HG03108 (cell line): ENCODE measurements around the gene LPGAT1.
A peak's percentile ranks its signal among the peaks of the same experiment; 100 is the strongest.

ENCODE experiments used
- ATAC-seq: cut with Tn5 transposase; IDR thresholded peaks from one replicate; pipeline ENCODE4 v1.9.1; 2021; ENCODE audit warnings: moderate library complexity; ENCODE audit not compliant: unreplicated experiment

The LPGAT1 gene

DNA sequence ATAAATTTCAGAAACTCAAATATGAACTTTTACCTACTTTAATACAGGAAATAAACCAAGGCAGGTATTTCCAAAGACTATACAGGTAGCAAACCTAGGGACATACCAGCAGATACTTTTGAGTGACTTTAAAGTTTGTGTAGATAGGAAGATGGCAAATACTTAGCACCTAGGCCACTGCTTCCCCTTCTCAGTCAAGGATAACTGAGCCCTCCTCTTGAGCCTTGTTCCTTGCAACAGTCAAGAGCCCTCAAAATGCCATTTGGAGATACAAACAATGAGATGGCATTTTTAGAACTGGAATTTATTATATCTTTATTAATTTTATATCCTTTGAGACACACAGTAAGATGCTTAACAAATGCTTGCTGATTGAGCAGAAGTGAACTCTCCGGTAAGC, 65.9 kb downstream of the LPGAT1 start:
- no peak for ATAC-seq

DNA sequence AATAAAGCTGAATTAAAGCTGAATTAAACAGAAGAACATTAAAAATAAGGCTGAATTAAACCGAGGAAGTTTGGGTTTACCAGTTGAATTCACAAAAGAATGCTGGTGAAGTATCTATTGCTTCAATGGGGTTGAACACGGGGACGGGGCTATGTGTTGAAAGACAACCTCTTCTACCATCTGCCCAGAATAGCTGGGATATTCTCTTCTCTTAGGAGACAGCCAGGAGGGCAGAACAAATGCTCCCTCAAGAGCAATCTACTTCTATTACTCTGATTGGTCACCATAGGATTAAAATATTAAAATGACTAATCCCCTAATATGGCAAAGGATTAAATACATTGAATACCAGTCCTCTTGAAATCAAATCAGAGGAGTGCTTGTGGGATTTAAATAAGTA, 68.4 kb downstream of the LPGAT1 start:
- no peak for ATAC-seq

GRCh38 chr1:211761400-211761799, 69.2 kb downstream of the LPGAT1 start:
- ATAC-seq = no peak

- ATAC-seq = no peak
These were observed 74.0 kb downstream of the LPGAT1 start for GRCh38 chr1:211756471-211757020.

GRCh38 chr1:211753649-211754251, 76.8 kb downstream of the LPGAT1 start:
- ATAC-seq = no peak

DNA sequence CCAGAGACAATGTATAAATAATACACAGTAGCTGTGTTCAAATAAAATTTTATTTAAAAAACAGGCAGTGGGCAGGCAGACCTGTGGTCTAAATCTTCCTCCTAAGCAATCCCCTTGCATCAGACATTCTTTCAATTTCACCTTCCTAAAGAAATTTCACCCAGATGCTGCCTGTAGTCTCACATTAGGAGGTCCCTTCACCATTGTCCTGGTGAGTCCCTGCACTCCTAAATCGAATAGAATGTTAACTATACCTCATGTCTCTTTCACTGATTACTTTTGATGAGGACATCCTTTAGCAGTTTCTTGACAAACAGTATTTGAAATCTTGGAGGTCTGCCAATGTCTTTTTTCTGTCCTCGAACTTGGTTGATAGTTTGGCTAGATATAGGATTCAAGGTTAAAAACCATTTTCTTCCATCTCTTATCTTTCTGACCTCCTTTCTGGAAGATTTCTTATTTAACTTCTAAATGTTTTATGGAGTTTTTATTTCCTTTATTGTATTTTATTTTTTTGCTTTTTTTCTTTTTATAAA, 77.5 kb downstream of the LPGAT1 start:
- no peak for ATAC-seq

DNA sequence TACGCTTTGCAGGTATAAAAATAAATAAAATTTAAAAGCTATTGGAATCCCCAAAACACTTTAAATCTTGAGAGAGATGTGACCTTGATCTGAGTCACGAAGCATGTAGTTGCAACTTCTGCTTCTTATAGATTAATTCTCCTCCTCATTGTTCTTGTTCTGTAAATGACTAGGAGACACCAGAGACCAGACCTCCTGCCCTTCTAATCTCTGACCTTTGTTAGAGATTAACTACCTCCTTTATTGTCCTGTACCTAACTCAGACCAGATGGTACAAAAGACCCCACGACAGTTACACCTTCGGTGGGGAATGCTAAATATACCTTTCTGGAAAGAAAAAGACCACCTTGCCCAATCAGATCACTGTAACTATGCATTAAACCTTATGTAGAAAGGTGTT, 78.2 kb downstream of the LPGAT1 start:
- ATAC-seq = no peak

DNA sequence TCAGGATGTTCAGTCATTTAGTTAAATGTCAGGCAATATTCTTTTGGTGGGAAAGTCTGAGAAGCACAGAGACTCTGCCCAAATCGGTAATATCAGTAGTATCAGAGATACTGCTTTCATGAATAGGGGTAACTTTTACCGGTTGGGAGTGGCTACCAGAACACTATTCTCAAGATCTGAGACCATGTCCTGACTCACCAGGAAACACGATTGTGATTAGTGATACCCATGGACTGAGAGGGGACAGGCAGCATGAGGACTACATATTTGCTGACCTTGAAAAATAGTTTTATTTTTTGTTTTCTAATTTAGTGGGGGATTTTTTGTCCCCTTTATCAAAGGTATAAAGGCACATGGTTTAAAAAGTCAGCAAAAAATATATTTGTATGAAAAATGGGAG, 79.1 kb downstream of the LPGAT1 start:
- ATAC-seq = no peak

GRCh38 chr1:211750599-211750998, 80.0 kb downstream of the LPGAT1 start:
- ATAC-seq = no peak

- no peak for ATAC-seq
These were observed 81.3 kb downstream of the LPGAT1 start for GRCh38 chr1:211749251-211749650.

GRCh38 chr1:211748810-211749209, 81.8 kb downstream of the LPGAT1 start:
- no peak for ATAC-seq

- ATAC-seq = no peak
These were observed 87.6 kb downstream of the LPGAT1 start for GRCh38 chr1:211742889-211743529.

DNA sequence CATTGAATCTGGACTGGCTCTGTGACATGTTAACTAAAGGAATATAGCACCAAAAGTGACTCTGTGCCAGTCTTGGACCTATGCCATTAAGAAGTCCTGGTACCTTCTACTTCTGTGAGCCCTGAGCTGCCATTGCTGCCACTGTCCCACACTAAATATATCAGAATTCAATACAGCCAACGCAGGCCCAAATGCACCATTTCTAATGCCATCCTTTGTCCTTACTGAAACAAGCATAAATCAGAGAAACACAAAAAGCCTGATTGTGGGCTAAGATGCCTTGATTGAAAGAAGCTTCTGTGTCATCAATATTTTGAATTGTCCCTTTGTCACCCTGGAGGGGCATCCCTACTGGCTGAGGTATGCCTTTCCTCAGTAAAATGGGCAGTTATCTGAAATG, 88.3 kb downstream of the LPGAT1 start:
- ATAC-seq = no peak

- ATAC-seq = no peak
These were observed 88.8 kb downstream of the LPGAT1 start for GRCh38 chr1:211741788-211742187.

DNA sequence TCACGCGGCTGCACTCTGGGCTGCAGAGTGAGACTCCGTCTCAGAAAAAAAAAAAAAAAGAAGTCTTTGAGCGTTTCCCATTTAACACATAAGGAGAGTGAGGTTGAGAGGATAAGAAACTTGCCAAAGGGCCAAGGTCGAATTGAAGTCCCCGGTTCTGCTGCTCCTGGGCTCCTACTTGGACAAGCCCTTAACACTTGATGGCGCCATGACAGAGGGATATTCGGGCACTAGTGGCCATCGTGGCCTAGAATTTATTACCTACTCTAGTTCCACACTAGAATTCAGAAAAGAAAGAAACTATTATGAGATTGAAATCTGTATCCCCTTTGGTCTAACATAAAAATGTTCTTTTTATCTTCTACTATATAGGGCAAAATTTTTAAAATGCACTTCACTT, 89.4 kb downstream of the LPGAT1 start:
- no peak for ATAC-seq

- peak; percentile 46 for ATAC-seq
These were observed 90.7 kb downstream of the LPGAT1 start for GRCh38 chr1:211739671-211740411.

DNA sequence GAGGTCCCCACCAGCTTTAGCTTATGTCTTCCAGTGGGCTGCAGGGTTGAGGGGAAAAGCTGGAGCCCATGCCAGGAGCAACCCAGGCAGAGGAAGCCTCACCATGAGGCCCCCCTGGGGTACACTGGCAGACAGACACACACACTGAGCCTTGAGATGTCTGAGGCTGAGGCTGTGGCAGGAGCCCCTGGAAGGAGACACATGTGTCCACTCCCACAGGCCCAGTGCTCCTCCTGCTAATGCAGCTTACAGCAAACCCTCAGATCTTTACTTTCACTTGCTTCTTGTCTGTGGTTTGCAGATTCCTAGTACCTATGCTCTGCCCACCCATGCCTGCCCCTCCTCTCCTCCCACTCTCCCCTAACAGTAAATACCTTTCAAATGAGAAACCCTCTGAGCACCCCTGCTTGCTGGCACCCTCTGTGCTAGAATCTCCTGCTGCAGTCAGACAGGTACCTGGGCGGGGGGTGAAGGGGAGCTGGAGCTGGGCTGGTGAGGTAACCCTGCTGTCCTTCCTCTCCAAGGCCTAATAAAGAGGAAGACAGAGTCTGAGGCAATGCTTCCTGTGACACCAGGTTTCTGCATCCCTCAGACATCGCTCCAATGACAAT, 91.8 kb downstream of the LPGAT1 start:
- ATAC-seq = no peak

DNA sequence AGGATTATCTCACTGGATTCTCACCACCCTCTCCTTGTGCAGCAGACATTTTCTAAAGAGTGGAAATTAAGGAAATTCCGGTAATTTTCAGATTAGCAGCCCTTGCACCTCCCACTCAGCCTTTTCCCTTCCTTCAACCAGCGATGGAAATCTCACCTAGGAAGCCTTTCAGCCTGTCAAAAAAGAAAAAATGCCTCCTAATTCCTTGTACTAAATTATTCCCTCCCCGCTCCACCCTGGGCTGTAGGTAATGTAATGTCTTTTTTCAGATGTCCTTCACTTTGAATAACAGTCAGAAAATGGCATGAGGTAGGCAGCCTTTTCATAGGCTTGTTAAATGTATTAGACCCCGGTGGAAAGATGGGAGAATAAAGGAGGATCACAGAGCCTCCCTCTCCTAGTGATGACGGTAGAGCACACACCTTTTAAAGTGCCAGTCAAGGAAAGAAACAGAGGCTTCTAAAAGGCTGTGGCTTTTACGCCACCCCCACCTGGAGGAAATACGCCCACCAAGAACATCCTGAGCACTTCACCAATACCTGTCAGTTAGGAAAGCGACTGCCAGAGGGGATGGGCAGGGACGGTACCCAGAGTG, 92.4 kb downstream of the LPGAT1 start:
- ATAC-seq = no peak

DNA sequence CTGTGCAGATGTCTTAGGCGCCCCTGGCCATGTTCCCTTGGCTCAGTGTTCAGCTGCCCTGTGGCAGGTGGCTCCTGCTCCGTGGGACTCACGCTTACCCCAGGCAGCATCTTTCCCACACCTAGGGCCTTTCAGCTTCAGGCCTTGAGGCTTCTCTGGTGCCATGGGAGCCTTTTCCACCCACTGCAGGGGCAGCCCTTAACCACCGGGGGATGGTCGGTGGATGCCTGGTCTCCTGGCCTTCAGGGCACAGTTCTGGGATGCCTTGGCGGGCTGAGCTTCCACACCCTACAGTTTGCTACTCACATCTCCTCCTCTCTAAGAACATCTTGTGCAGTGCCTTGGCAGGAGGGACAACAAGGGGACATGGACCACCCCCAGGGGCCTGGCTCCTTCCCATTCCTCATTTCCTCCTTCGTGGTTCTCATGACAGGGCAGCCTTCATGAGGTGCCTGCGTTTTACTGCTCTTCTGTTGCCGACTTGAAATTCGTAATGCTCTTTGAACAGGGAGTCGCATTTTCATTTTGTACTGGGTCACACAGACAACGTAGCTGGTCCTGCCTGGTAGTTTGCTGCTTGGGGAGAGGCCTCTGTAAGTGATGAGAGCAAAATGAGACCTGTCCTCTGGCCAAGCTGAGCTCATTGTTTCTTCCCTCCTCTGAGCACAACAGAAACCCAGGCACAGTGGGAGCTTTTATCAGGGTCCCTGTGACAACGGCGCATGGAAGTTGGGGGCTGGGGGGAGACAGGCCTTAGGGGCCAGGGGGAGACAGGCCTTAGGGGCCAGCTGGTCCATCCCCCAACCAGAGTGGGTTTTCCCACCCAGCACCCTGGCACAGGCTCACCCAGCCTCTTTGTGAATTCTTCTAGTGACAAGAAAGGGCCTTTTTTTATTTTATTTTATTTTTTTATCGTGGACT, 93.2 kb downstream of the LPGAT1 start:
- ATAC-seq = no peak

GRCh38 chr1:211736351-211736915, 94.1 kb downstream of the LPGAT1 start:
- no peak for ATAC-seq
